GM12878 (cell line): ENCODE measurements around the gene RBM19. TPM values are rescaled to one million over a fixed set of nuclear protein-coding genes. Genes with fewer than 3 reads are reported as not detected.

Experiments used
- ATAC-seq: fragments of 200-7000 bp; cut with Tn5 transposase; 3 replicates; pipeline ENCODE4 v1.9.1; 2020; ENCODE audit warnings: mild to moderate bottlenecking, moderate library complexity
- BruUV-seq: library from RNA; stranded (reverse); fragments of 400-500 nt; replicated peaks from 2 replicates; lab custom pipeline; 2021; lab: Mats Ljungman, UMichigan
- CTCF ChIA-PET: fragments of 300-600 bp; sonication (Branson Sonifier 250); formaldehyde crosslinking; extraction: SDS; loops from one replicate; lab custom pipeline; 2021; ENCODE audit warnings: inconsistent platforms; lab: Yijun Ruan, JAX
- POLR2A ChIA-PET: fragments of 350-600 bp; formaldehyde crosslinking; extraction: SDS; loops from one replicate; lab custom pipeline; 2021; ENCODE audit warnings: inconsistent platforms; lab: Charles Lee
- RAD21 ChIA-PET: fragments of 300-600 bp; sonication (Branson Sonifier 250); formaldehyde crosslinking; loops from one replicate; lab custom pipeline; 2023; ENCODE audit warnings: antibody characterized with exemption; ENCODE audit not compliant: unreplicated experiment; lab: Charles Lee
- SMC1A ChIA-PET: fragments of 300-600 bp; sonication (Branson Sonifier 250); formaldehyde crosslinking; loops from one replicate; lab custom pipeline; 2023; ENCODE audit not compliant: unreplicated experiment, uncharacterized antibody; lab: Charles Lee
- DNase-seq: peaks from one replicate; pipeline ENCODE4 v3.0.0-alpha.2; 2011; ENCODE audit warnings: low read depth, low spot score
- FAIRE-seq: peaks from 3 replicates; lab custom pipeline; 2011; peaks lifted over from hg19 to GRCh38; lab: Jason Lieb, UNC
- H2AFZ ChIP-seq: 2 replicates; pipeline ENCODE4 v1.6.0; 2011; ENCODE audit warnings: low read depth, low read length, control low read depth; ENCODE audit not compliant: control insufficient read depth
- H3K27ac ChIP-seq: 2 replicates; pipeline ENCODE4 v1.5.1; 2011; ENCODE audit warnings: control low read depth; ENCODE audit not compliant: control insufficient read depth, insufficient read depth
- H3K27me3 ChIP-seq, 2 experiments: replicated peaks in 1 of 2; 2 replicates each; pipeline versions ENCODE4 v1.6.0 to v1.6.1; 2011; ENCODE audit warnings: low read length in 1 of 2; ENCODE audit not compliant: control insufficient read depth in 2 of 2, insufficient read depth in 2 of 2
- H3K36me3 ChIP-seq, 2 experiments: 2 replicates each; pipeline ENCODE4 v1.5.1; 2011; ENCODE audit warnings: low read length in 1 of 2; ENCODE audit not compliant: control insufficient read depth in 2 of 2, insufficient read depth in 2 of 2
- H3K4me1 ChIP-seq: 2 replicates; pipeline ENCODE4 v1.6.1; 2011; ENCODE audit warnings: mild to moderate bottlenecking, low read length, moderate library complexity, mixed read lengths; ENCODE audit not compliant: control insufficient read depth, insufficient read depth
- H3K4me2 ChIP-seq: 2 replicates; pipeline ENCODE4 v1.6.0; 2011; ENCODE audit warnings: control low read depth; ENCODE audit not compliant: control insufficient read depth, insufficient read depth
- H3K4me3 ChIP-seq: fragments of 200-600 bp; sonication (generic); 2 replicates; pipeline ENCODE4 v1.5.1; 2016
- H3K79me2 ChIP-seq: 2 replicates; pipeline ENCODE4 v1.6.0; 2011; ENCODE audit warnings: low read length; ENCODE audit not compliant: control insufficient read depth, insufficient read depth
- H3K9ac ChIP-seq: 2 replicates; pipeline ENCODE4 v1.8.0; 2011; ENCODE audit warnings: low read length, control low read depth, mixed read lengths; ENCODE audit not compliant: control insufficient read depth, insufficient read depth
- H3K9me3 ChIP-seq: replicated peaks from 3 replicates; pipeline ENCODE4 v1.5.1; 2011; ENCODE audit warnings: mild to moderate bottlenecking, low read length; ENCODE audit not compliant: control insufficient read depth, insufficient read depth
- H4K20me1 ChIP-seq: 2 replicates; pipeline ENCODE4 v1.6.0; 2011; ENCODE audit not compliant: control insufficient read depth, insufficient read depth
- CBX5 ChIP-seq: sonication (generic); IDR thresholded peaks from 2 replicates; pipeline ENCODE4 v1.6.1; 2016; ENCODE audit warnings: low read depth, moderate library complexity, mild to moderate bottlenecking, inconsistent platforms
- EED ChIP-seq: sonication (generic); IDR thresholded peaks from 2 replicates; pipeline ENCODE4 v1.6.1; 2016; ENCODE audit warnings: antibody characterized with exemption, low read depth
- FOS ChIP-seq: IDR thresholded peaks from 3 replicates; pipeline ENCODE4 v1.6.1; 2011; ENCODE audit warnings: borderline replicate concordance; ENCODE audit not compliant: insufficient read length; ENCODE audit errors: extremely low read depth
- MEF2B ChIP-seq: fragments of 450-650 bp; IDR thresholded peaks from 2 replicates; pipeline ENCODE4 v1.6.1; 2018; ENCODE audit warnings: mild to moderate bottlenecking, moderate library complexity; ENCODE audit not compliant: partially characterized antibody, poor library complexity, severe bottlenecking
- NRF1 ChIP-seq: conservative IDR thresholded peaks from 2 replicates; pipeline ENCODE4 v1.6.1; 2011; ENCODE audit warnings: mild to moderate bottlenecking, low read depth, low read length, improper control_type of control experiment
- POLR2AphosphoS5 ChIP-seq: IDR thresholded peaks from 2 replicates; pipeline ENCODE4 v1.6.1; 2011; ENCODE audit warnings: mild to moderate bottlenecking, low read length, inconsistent platforms
- RCOR1 ChIP-seq: conservative IDR thresholded peaks from 2 replicates; pipeline ENCODE4 v1.6.1; 2012; ENCODE audit warnings: low read depth, low read length, improper control_type of control experiment
- SMAD1 ChIP-seq: fragments of 450-650 bp; IDR thresholded peaks from 2 replicates; pipeline ENCODE4 v1.6.1; 2018; ENCODE audit warnings: mild to moderate bottlenecking, low read depth; ENCODE audit not compliant: partially characterized antibody
- SREBF2 ChIP-seq: IDR thresholded peaks from 2 replicates; pipeline ENCODE4 v1.6.1; 2012; ENCODE audit warnings: mild to moderate bottlenecking, low read length
- TCF7 ChIP-seq: IDR thresholded peaks from 2 replicates; pipeline ENCODE4 v1.6.1; 2014; ENCODE audit warnings: antibody characterized with exemption, borderline replicate concordance
- USF1 ChIP-seq: IDR thresholded peaks from 2 replicates; pipeline ENCODE4 v1.6.1; 2011; ENCODE audit warnings: borderline replicate concordance, low read depth, mild to moderate bottlenecking, moderate library complexity, mixed read lengths, low read length; ENCODE audit not compliant: insufficient read depth; ENCODE audit errors: extremely low read length
- USF2 ChIP-seq: IDR thresholded peaks from 2 replicates; pipeline ENCODE4 v1.6.1; 2011; ENCODE audit warnings: low read depth, low read length, improper control_type of control experiment, borderline replicate concordance
- WGBS: methylation state at CpG from one replicate; pipeline ENCODE4 v1.1.6; 2016; ENCODE audit warnings: low lambda C conversion rate; ENCODE audit not compliant: insufficient replicate concordance, insufficient coverage; ENCODE audit errors: missing lambda C conversion rate; 5-methylcytosine and 5-hydroxymethylcytosine counted together
- in situ Hi-C: fragments of 300-500 bp; cut with MboI; formaldehyde crosslinking; loops from 9 replicates; pipeline ENCODE4 v1.14.3; 2018; ENCODE audit warnings: mixed read lengths
- intact Hi-C: fragments of 100-400 bp; cut with micrococcal nuclease; formaldehyde crosslinking; loops from one replicate; pipeline ENCODE4 v1.14.2; 2022; ENCODE audit not compliant: unreplicated experiment
- polyA plus RNA-seq, 11 experiments: library from polyadenylated mRNA; depleted of rRNA in 4 of 11; unstranded in 6 of 11; stranded (reverse) in 5 of 11; fragments of >200 nt; fragmentation: Nextera tagmentation in 4 of 11; fragmentation: Illumina TruSeq in 1 of 11; extraction: Ambion mirVana in 4 of 11; extraction: Trizol in 1 of 11; gene quantifications; 1 replicate in 1 of 11; 2 replicates in 10 of 11; pipeline versions ENCODE4 v1.2.1 to v1.2.3, GENCODE V29; 2011 to 2016; ENCODE audit warnings: inconsistent platforms in 2 of 11, missing spikeins in 2 of 11, low read depth in 1 of 11
- total RNA-seq, 4 experiments: library from RNA; depleted of rRNA in 3 of 4; stranded (reverse); fragments of >200 nt in 3 of 4; fragmentation: Illumina TruSeq in 1 of 4; extraction: Trizol in 1 of 4; gene quantifications; 2 replicates each; pipeline versions ENCODE4 v1.2.1 to v1.2.3, GENCODE V29; 2013 to 2021
- TF ChIP-seq, protein P1 (sequence below): IDR thresholded peaks from 2 replicates; pipeline ENCODE4 v1.6.1; 2012; ENCODE audit warnings: low read depth, low read length, improper control_type of control experiment
- TF ChIP-seq, protein P2 (sequence below): IDR thresholded peaks from 2 replicates; pipeline ENCODE4 v1.6.1; 2011; ENCODE audit warnings: borderline replicate concordance, low read depth, mild to moderate bottlenecking, moderate library complexity, low read length; ENCODE audit not compliant: insufficient read depth, poor library complexity, severe bottlenecking

The RBM19 gene
- total and polyA plus RNA-seq, 10 of the 15 experiments (the other 5 are each of a cell fraction or from before 2014, with no cell fraction given), result 4.2 to 42.9 (median 28.4) TPM

- DNase-seq (no peak), FAIRE-seq (no peak), ATAC-seq (no peak)
- no peaks in the 10 kb centered on the region; a peak in 3 of 4 replicates for H3K36me3 ChIP-seq
- no TSS peak for BruUV-seq
- no peaks in the 10 kb centered on the region for H3K79me2 ChIP-seq
- no peak for TF ChIP-seq MEF2B
- TF ChIP-seq SREBF2, result no peak
- TF ChIP-seq SMAD1, result no peak
- H3K4me1 ChIP-seq, result no peaks in the 10 kb centered on the region
- no peaks in the 10 kb centered on the region for H4K20me1 ChIP-seq
- ChIA-PET SMC1A (no interaction called here), RAD21 (no interaction called here), CTCF (no interaction called here), POLR2A (no interaction called here)
- no peaks in the 10 kb centered on the region for H3K9me3 ChIP-seq
- no peaks in the 10 kb centered on the region for H3K27me3 ChIP-seq
- H3K4me2 ChIP-seq, result no peak overlapping the region
- WGBS, result 95% methylated on average over 7 of the region's 7 CpGs
- H3K4me3 ChIP-seq, result no peak overlapping the region
- intact Hi-C loops (no loop called here), in situ Hi-C loops (no loop called here)
- H3K27ac ChIP-seq, result no peak overlapping the region
- H2AFZ ChIP-seq, result no peak overlapping the region
- no peak overlapping the region for H3K9ac ChIP-seq
These were observed 70.9 kb downstream of the RBM19 start for GRCh38 chr12:113895176-113895575.

GRCh38 chr12:113894697-113895096 lies 71.4 kb downstream of the RBM19 start:
- no peak for DNase-seq
- H3K9ac ChIP-seq, result no peak overlapping the region
- H3K4me1 ChIP-seq, result no peaks in the 10 kb centered on the region
- SMC1A ChIA-PET, result no interaction called here
- no peak for ATAC-seq
- H3K9me3 ChIP-seq, result no peaks in the 10 kb centered on the region
- WGBS, result 92% methylated on average over 5 of the region's 5 CpGs
- H3K27me3 ChIP-seq, result no peaks in the 10 kb centered on the region
- H2AFZ ChIP-seq, result no peak overlapping the region
- no peaks in the 10 kb centered on the region; a peak in 3 of 4 replicates for H3K36me3 ChIP-seq
- H3K27ac ChIP-seq, result no peak overlapping the region
- BruUV-seq, result no TSS peak
- no peak for FAIRE-seq
- H3K4me3 ChIP-seq, result no peak overlapping the region
- H4K20me1 ChIP-seq, result no peaks in the 10 kb centered on the region
- CTCF ChIA-PET, result no interaction called here
- RAD21 ChIA-PET, result no interaction called here
- H3K79me2 ChIP-seq, result no peaks in the 10 kb centered on the region
- H3K4me2 ChIP-seq, result no peak overlapping the region
- in situ Hi-C loops (no loop called here), intact Hi-C loops (no loop called here)
- POLR2A ChIA-PET, result no interaction called here
- TF ChIP-seq TCF7 (no peak), EED (no peak), RCOR1 (no peak), POLR2AphosphoS5 (no peak), USF1 (no peak), USF2 (no peak), NRF1 (no peak), CBX5 (no peak), FOS (no peak)
- TF ChIP-seq, protein P1, sequence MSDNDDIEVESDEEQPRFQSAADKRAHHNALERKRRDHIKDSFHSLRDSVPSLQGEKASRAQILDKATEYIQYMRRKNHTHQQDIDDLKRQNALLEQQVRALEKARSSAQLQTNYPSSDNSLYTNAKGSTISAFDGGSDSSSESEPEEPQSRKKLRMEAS, result no peak
- TF ChIP-seq, protein P2, sequence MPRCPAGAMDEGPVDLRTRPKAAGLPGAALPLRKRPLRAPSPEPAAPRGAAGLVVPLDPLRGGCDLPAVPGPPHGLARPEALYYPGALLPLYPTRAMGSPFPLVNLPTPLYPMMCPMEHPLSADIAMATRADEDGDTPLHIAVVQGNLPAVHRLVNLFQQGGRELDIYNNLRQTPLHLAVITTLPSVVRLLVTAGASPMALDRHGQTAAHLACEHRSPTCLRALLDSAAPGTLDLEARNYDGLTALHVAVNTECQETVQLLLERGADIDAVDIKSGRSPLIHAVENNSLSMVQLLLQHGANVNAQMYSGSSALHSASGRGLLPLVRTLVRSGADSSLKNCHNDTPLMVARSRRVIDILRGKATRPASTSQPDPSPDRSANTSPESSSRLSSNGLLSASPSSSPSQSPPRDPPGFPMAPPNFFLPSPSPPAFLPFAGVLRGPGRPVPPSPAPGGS, result no peak
